ENCODE measurements around the gene FAIM2.

FAIM2 gene

GRCh38 chr12:49909826-49910225 lies 6.1 kb upstream of the FAIM2 start:
- Histone ChIP-seq H3K4me1 (peaks cover 17% of the 10 kb centered on the region), H3K9me3 (no peaks in the 10 kb centered on the region), H3K27me3 (no peaks in the 10 kb centered on the region), H3K4me3 (ENCODE audit: low read depth, low read length) (no peak overlapping the region), H3K36me3 (no peaks in the 10 kb centered on the region)
- peak; percentile 40 for DNase-seq
- TF ChIP-seq CTCF (IDR thresholded peaks at IDR 0.05; ENCODE audit: low read depth, low read length), result no peak

DNA sequence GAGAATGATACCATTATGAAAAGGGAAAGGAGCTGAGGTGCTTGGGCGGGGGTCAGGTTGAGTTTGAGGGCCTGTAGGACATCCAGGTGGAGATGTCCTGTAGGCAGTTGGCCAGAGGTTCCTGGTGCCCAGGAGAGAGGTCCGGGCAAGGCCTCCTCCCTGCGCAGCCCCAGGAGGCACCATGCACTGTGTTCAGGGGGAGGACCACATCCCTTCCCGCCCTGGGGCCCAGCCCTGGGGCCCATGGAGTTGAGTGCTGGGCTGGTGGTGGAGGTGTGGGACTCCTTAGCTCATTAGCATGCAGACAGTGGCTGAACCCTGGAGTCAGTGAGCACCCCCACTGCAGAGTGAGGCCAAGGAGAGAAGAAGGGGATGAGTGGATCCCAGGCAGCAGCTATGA lies 5.7 kb upstream of the FAIM2 start:
- no peaks in the 10 kb centered on the region for H3K36me3 ChIP-seq
- H3K9me3 ChIP-seq, result no peaks in the 10 kb centered on the region
- no peaks in the 10 kb centered on the region for H3K27me3 ChIP-seq
- no peak overlapping the region for H3K4me3 ChIP-seq (ENCODE audit: low read depth, low read length)
- no peak for TF ChIP-seq CTCF (IDR thresholded peaks at IDR 0.05; ENCODE audit: low read depth, low read length)
- H3K4me1 ChIP-seq, result peaks cover 21% of the 10 kb centered on the region
- DNase-seq, result no peak

DNA sequence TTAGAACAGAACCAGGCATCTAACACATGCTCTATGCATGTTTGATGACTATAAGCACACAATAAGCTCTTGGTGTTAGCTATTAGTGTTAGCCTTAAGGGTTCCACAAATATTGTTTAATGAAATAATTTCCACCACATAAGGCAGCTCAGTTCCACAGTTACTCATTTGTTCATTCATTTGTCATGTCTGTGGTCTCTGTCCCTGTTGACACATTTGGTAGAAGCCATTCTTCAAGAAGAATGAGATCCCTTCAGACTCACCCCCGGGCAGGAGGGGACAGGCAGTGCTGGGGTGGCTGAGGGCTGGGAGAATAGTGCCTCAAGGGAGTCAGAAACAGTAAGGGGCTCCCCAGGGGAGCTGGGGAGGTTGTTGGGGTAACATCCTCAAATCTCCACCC lies 3.7 kb upstream of the FAIM2 start:
- no peak overlapping the region for H3K4me3 ChIP-seq (ENCODE audit: low read depth, low read length)
- H3K4me1 ChIP-seq, result peaks cover 19% of the 10 kb centered on the region
- no peaks in the 10 kb centered on the region for H3K36me3 ChIP-seq
- no peaks in the 10 kb centered on the region for H3K9me3 ChIP-seq
- no peak for DNase-seq
- TF ChIP-seq CTCF (IDR thresholded peaks at IDR 0.05; ENCODE audit: low read depth, low read length), result no peak
- H3K27me3 ChIP-seq, result no peaks in the 10 kb centered on the region

GRCh38 chr12:49905718-49906314 lies 2.1 kb upstream of the FAIM2 start:
- no peaks in the 10 kb centered on the region for H3K9me3 ChIP-seq
- no peaks in the 10 kb centered on the region for H3K36me3 ChIP-seq
- peaks cover 24% of the 10 kb centered on the region for H3K4me1 ChIP-seq
- H3K4me3 ChIP-seq (ENCODE audit: low read depth, low read length), result no peak overlapping the region
- no peaks in the 10 kb centered on the region for H3K27me3 ChIP-seq
- DNase-seq, result no peak
- TF ChIP-seq CTCF (IDR thresholded peaks at IDR 0.05; ENCODE audit: low read depth, low read length), result no peak

- Histone ChIP-seq H3K27me3 (no peaks in the 10 kb centered on the region), H3K9me3 (no peaks in the 10 kb centered on the region), H3K4me1 (peaks cover 20% of the 10 kb centered on the region), H3K36me3 (no peaks in the 10 kb centered on the region), H3K4me3 (ENCODE audit: low read depth, low read length) (peak overlapping the region; percentile 79)
- no peak for TF ChIP-seq CTCF (IDR thresholded peaks at IDR 0.05; ENCODE audit: low read depth, low read length)
- no peak for DNase-seq
Observed at GRCh38 chr12:49904601-49905000, 901 bp upstream of the FAIM2 start.

DNA sequence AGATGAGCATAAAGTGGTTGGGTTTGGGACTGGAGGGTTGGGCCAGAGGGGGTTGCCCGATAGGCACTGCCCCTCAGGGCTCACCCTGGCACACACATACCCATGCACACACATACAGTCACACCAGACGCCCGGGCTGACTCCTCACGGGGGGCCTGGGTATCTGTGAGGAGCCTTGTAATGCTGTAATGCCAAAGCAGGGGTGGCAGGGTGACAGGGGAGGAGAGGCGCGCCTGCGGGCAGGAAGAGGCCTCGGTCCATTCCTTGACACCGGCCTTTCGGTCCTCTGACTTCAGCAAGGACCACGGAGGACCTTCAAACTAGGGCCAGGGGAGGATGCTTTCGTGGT lies 375 bp downstream of the FAIM2 start:
- no peaks in the 10 kb centered on the region for H3K36me3 ChIP-seq
- no peaks in the 10 kb centered on the region for H3K27me3 ChIP-seq
- H3K4me3 ChIP-seq (ENCODE audit: low read depth, low read length), result peak overlapping the region; percentile 79
- no peak for TF ChIP-seq CTCF (IDR thresholded peaks at IDR 0.05; ENCODE audit: low read depth, low read length)
- H3K4me1 ChIP-seq, result peaks cover 20% of the 10 kb centered on the region
- no peaks in the 10 kb centered on the region for H3K9me3 ChIP-seq
- no peak for DNase-seq
